GM19455 (cell line): ENCODE data around the gene CXCR5.

Source experiments
- ATAC-seq: cut with Tn5 transposase; IDR thresholded peaks from one replicate; pipeline ENCODE4 v1.9.1; 2021; ENCODE audit not compliant: unreplicated experiment

Gene CXCR5

GRCh38 chr11:118924591-118925585 is 41.2 kb downstream of the CXCR5 start:
- ATAC-seq, result no peak

GRCh38 chr11:118927554-118928100 is 43.9 kb downstream of the CXCR5 start:
- ATAC-seq, result no peak

- peak; percentile 38 for ATAC-seq
Observed at GRCh38 chr11:118928101-118928869, 44.6 kb downstream of the CXCR5 start.

- ATAC-seq, result peak; percentile 2
Observed at GRCh38 chr11:118928870-118929500, 45.3 kb downstream of the CXCR5 start.

- ATAC-seq, result no peak
Observed at GRCh38 chr11:118929501-118930093, 45.9 kb downstream of the CXCR5 start.

GRCh38 chr11:118930094-118930712 is 46.5 kb downstream of the CXCR5 start:
- ATAC-seq, result no peak

- ATAC-seq, result no peak
Observed at GRCh38 chr11:118931571-118931970, 47.9 kb downstream of the CXCR5 start.

- no peak for ATAC-seq
Observed at GRCh38 chr11:118933486-118933885, 49.8 kb downstream of the CXCR5 start.

GRCh38 chr11:118935376-118935775 is 51.7 kb downstream of the CXCR5 start:
- ATAC-seq, result no peak

GRCh38 chr11:118938491-118939403 is 55.1 kb downstream of the CXCR5 start:
- no peak for ATAC-seq

- no peak for ATAC-seq
Observed at GRCh38 chr11:118939404-118939915, 55.8 kb downstream of the CXCR5 start.

- no peak for ATAC-seq
Observed at GRCh38 chr11:118939953-118940598, 56.4 kb downstream of the CXCR5 start.

- ATAC-seq, result no peak
Observed at GRCh38 chr11:118947091-118947490, 63.4 kb downstream of the CXCR5 start.
